Measurements from ENCODE around the gene PEAK3. TPM values are rescaled to one million over a fixed set of nuclear protein-coding genes. Genes with fewer than 3 reads are reported as not detected.

The PEAK3 gene
- total RNA-seq, 1 donor from 2014 or later: 0.77 TPM

DNA sequence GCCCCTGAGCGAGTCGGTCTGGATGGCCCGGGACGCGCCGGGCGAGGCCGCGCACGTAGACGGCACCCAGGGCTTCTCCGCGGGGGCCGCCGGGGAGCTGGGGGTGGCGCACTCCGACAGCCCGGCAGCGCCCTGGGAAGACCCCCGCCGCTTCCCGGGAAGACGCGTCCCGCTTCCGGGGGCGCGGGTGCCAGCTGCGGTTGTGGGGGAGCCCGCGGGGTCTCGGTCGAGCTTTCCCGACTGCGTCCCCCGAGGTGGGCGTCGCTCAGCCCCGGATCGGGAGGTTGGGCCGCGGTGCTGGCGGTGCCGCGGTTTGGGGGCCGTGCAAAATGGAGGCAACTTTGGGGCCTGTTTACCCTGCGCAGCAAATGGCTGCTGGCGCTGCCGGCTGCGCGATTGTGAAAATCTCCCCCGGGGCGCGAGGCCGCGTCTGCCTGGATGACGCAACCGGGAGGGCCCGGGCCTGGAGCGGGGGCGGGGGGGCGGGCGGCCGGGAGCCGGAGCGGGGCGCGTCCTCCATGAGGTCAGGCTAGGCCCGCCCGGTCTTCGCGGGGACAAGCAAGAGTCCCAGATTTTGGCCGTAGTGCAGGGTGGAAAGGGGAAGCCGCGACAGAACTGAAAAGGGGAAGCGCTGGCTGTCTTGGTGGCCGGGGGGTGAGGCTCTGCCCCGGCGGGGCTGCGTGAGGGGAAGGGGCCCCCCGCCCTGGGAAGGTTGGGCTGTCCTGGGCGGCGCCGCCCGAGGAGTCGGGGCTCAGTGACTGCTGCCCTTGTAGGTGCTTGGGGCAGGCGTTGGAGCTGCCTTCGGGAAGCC, 11.3 kb downstream of the PEAK3 start:
- Histone ChIP-seq H3K9me3 (replicated peaks) (no peaks in the 10 kb centered on the region), H3K27me3 (ENCODE audit: low read depth) (no peaks in the 10 kb centered on the region), H3K4me1 (peaks cover 72% of the 10 kb centered on the region), H3K4me3 (peak overlapping the region; percentile 99), H3K36me3 (peaks cover 26% of the 10 kb centered on the region), H3K27ac (replicated peaks) (peak overlapping the region; percentile 98)
- intact Hi-C loops (cut with micrococcal nuclease): no loop called here
- peak; percentile 90 for DNase-seq
- TF ChIP-seq, protein P1, sequence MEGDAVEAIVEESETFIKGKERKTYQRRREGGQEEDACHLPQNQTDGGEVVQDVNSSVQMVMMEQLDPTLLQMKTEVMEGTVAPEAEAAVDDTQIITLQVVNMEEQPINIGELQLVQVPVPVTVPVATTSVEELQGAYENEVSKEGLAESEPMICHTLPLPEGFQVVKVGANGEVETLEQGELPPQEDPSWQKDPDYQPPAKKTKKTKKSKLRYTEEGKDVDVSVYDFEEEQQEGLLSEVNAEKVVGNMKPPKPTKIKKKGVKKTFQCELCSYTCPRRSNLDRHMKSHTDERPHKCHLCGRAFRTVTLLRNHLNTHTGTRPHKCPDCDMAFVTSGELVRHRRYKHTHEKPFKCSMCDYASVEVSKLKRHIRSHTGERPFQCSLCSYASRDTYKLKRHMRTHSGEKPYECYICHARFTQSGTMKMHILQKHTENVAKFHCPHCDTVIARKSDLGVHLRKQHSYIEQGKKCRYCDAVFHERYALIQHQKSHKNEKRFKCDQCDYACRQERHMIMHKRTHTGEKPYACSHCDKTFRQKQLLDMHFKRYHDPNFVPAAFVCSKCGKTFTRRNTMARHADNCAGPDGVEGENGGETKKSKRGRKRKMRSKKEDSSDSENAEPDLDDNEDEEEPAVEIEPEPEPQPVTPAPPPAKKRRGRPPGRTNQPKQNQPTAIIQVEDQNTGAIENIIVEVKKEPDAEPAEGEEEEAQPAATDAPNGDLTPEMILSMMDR (IDR thresholded peaks at IDR 0.05; ENCODE audit: borderline replicate concordance): no peak

GRCh38 chr19:2270157-2270422, 11.9 kb downstream of the PEAK3 start:
- intact Hi-C loops (cut with micrococcal nuclease): no loop called here
- TF ChIP-seq, protein P1 (IDR thresholded peaks at IDR 0.05; ENCODE audit: borderline replicate concordance): no peak
- DNase-seq: peak; percentile 61
- Histone ChIP-seq H3K4me3 (peak overlapping the region; percentile 99), H3K27ac (replicated peaks) (peak overlapping the region; percentile 98), H3K9me3 (replicated peaks) (no peaks in the 10 kb centered on the region), H3K4me1 (peaks cover 67% of the 10 kb centered on the region), H3K27me3 (ENCODE audit: low read depth) (no peaks in the 10 kb centered on the region), H3K36me3 (peaks cover 26% of the 10 kb centered on the region)

GRCh38 chr19:2269244-2270156, 12.5 kb downstream of the PEAK3 start:
- TF ChIP-seq, protein P1 (IDR thresholded peaks at IDR 0.05; ENCODE audit: borderline replicate concordance): peak; percentile 29
- intact Hi-C loops (cut with micrococcal nuclease): no loop called here
- peak overlapping the region; percentile 99 for H3K4me3 ChIP-seq
- H3K27me3 ChIP-seq (ENCODE audit: low read depth): no peaks in the 10 kb centered on the region
- peaks cover 64% of the 10 kb centered on the region for H3K4me1 ChIP-seq
- H3K27ac ChIP-seq (replicated peaks): peak overlapping the region; percentile 98
- DNase-seq: peak; percentile 99
- no peaks in the 10 kb centered on the region for H3K9me3 ChIP-seq (replicated peaks)
- H3K36me3 ChIP-seq: peaks cover 26% of the 10 kb centered on the region

- Histone ChIP-seq H3K27me3 (ENCODE audit: low read depth) (no peaks in the 10 kb centered on the region), H3K4me1 (peaks cover 57% of the 10 kb centered on the region), H3K9me3 (replicated peaks) (no peaks in the 10 kb centered on the region), H3K27ac (replicated peaks) (peak overlapping the region; percentile 98), H3K4me3 (peak overlapping the region; percentile 99), H3K36me3 (peaks cover 26% of the 10 kb centered on the region)
- intact Hi-C loops (cut with micrococcal nuclease): no loop called here
- DNase-seq: no peak
- TF ChIP-seq, protein P1 (IDR thresholded peaks at IDR 0.05; ENCODE audit: borderline replicate concordance): no peak
Observed at GRCh38 chr19:2268861-2269243, 13.1 kb downstream of the PEAK3 start.

- Histone ChIP-seq H3K4me1 (peaks cover 53% of the 10 kb centered on the region), H3K36me3 (peaks cover 25% of the 10 kb centered on the region), H3K9me3 (replicated peaks) (no peaks in the 10 kb centered on the region), H3K4me3 (peak overlapping the region; percentile 99), H3K27ac (replicated peaks) (peak overlapping the region; percentile 98), H3K27me3 (ENCODE audit: low read depth) (no peaks in the 10 kb centered on the region)
- intact Hi-C loops (cut with micrococcal nuclease): no loop called here
- DNase-seq: no peak
- TF ChIP-seq, protein P1 (IDR thresholded peaks at IDR 0.05; ENCODE audit: borderline replicate concordance): no peak
Observed at GRCh38 chr19:2268480-2268830, 13.5 kb downstream of the PEAK3 start.

Data from left ventricle myocardium inferior (tissue), 1 donor.